Breast epithelium (tissue), 3 donors: ENCODE measurements around the gene UGT1A1.

Source experiments
- CTCF ChIP-seq, 3 donors: fragments of 450-650 bp; IDR thresholded peaks; one replicate each; pipeline ENCODE4 v1.5.1; 2016 to 2017; ENCODE audit warnings: antibody characterized with exemption in 3 of 3, mild to moderate bottlenecking in 3 of 3, moderate library complexity in 3 of 3
- POLR2A ChIP-seq: fragments of 450-650 bp; IDR thresholded peaks from one replicate; pipeline ENCODE4 v1.6.1; 2016; ENCODE audit warnings: antibody characterized with exemption, mild to moderate bottlenecking, moderate library complexity
- POLR2AphosphoS5 ChIP-seq, 3 donors: sonication (generic); formaldehyde crosslinking; IDR thresholded peaks; one replicate each; pipeline ENCODE4 v1.6.1; 2017; ENCODE audit warnings: antibody characterized with exemption in 3 of 3

- TF ChIP-seq CTCF (IDR thresholded peaks at IDR 0.05), result no peak
- no peak for TF ChIP-seq POLR2A
- no peak for TF ChIP-seq POLR2AphosphoS5 (IDR thresholded peaks at IDR 0.05)
Observed at GRCh38 chr2:233775414-233775813, 15.3 kb downstream of the UGT1A1 start.
